Bronchial epithelial cell (primary cell): Measurements from ENCODE around the gene SYCP3. TPM values are rescaled to one million over a fixed set of nuclear protein-coding genes. Genes with fewer than 3 reads are reported as not detected.

Source experiments
- DNase-seq: peaks from one replicate; pipeline ENCODE4 v3.0.0-alpha.2; 2010; ENCODE audit warnings: low read depth
- FAIRE-seq: peaks from 2 replicates; lab custom pipeline; 2011; peaks lifted over from hg19 to GRCh38; lab: Jason Lieb, UNC
- H3K27me3 ChIP-seq: 2 replicates; pipeline ENCODE4 v1.5.1; 2011; ENCODE audit warnings: low read length; ENCODE audit not compliant: control insufficient read depth, insufficient read depth
- H3K36me3 ChIP-seq: 2 replicates; pipeline ENCODE4 v1.5.1; 2011; ENCODE audit warnings: low read length; ENCODE audit not compliant: control insufficient read depth, insufficient read depth
- H3K4me3 ChIP-seq: 2 replicates; pipeline ENCODE4 v1.5.1; 2011; ENCODE audit warnings: mild to moderate bottlenecking, low read depth, low read length, control low read depth
- total RNA-seq: library from RNA; depleted of rRNA; stranded (reverse); fragments of >200 nt; gene quantifications from 2 replicates; pipeline ENCODE4 v1.2.1, GENCODE V29; 2014
- TF ChIP-seq, protein P1 (sequence below): IDR thresholded peaks from 2 replicates; pipeline ENCODE4 v1.5.1; 2011; ENCODE audit warnings: mild to moderate bottlenecking, moderate library complexity, low read length, control low read depth, inconsistent platforms; ENCODE audit not compliant: insufficient read depth, severe bottlenecking

Gene SYCP3
- total RNA-seq, 1 donor from 2014 or later, result under 0.01 TPM

DNA sequence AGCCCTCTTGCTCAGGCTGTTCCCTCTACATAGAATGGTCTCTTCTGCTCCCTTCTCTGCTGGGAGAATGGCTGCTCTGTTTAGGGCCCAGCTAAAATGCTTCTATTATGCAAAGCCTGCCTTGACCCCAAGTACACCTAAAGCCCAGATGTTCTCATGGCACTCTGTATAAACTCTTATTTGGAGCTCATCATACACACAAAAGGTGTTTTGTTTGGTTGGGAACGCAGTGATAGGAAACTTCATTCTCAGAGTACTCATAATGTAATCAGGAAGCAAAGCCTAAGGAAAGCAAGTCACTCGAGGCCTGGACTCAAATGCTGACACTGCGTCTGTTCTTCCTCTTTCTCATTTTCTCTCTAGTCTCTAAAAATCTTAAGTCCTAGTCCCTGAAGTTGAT lies 38.2 kb upstream of the SYCP3 start:
- Histone ChIP-seq H3K36me3 (no peaks in the 10 kb centered on the region), H3K4me3 (no peak overlapping the region), H3K27me3 (no peaks in the 10 kb centered on the region)
- DNase-seq (no peak), FAIRE-seq (no peak)
- TF ChIP-seq, protein P1, sequence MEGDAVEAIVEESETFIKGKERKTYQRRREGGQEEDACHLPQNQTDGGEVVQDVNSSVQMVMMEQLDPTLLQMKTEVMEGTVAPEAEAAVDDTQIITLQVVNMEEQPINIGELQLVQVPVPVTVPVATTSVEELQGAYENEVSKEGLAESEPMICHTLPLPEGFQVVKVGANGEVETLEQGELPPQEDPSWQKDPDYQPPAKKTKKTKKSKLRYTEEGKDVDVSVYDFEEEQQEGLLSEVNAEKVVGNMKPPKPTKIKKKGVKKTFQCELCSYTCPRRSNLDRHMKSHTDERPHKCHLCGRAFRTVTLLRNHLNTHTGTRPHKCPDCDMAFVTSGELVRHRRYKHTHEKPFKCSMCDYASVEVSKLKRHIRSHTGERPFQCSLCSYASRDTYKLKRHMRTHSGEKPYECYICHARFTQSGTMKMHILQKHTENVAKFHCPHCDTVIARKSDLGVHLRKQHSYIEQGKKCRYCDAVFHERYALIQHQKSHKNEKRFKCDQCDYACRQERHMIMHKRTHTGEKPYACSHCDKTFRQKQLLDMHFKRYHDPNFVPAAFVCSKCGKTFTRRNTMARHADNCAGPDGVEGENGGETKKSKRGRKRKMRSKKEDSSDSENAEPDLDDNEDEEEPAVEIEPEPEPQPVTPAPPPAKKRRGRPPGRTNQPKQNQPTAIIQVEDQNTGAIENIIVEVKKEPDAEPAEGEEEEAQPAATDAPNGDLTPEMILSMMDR, result no peak

- TF ChIP-seq, protein P1, result no peak
- H3K36me3 ChIP-seq, result no peaks in the 10 kb centered on the region
- H3K27me3 ChIP-seq, result no peaks in the 10 kb centered on the region
- DNase-seq, result no peak
- no peak for FAIRE-seq
- no peak overlapping the region for H3K4me3 ChIP-seq
Measured at GRCh38 chr12:101775816-101776215, 36.6 kb upstream of the SYCP3 start.

DNA sequence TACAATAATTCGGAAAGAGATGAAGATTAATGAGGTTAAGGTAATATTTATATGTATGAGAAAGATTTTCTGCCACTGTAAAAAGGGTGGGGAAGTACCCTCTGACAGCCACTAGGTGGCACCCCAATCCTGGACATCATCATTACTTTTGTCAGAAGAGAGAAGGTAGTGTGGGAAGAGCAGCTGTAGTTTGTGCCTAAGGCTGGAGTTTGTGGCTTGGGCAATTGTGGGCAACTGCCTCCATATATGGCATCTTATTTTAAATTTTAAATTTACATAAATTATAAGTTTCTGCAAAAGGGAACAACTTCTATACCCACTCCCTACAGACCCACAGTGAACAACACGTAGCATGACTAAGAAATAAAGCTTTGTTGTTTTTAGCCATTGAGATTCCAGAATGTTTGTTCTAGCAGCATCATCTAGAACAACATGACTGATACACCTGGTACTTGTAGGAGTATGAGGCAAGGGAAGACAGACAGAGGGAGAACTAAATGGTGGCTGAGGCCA lies 34.4 kb upstream of the SYCP3 start:
- Histone ChIP-seq H3K4me3 (no peak overlapping the region), H3K27me3 (no peaks in the 10 kb centered on the region), H3K36me3 (peaks cover 2% of the 10 kb centered on the region)
- TF ChIP-seq, protein P1, result peak; percentile 74
- DNase-seq (peak; percentile 58), FAIRE-seq (no peak)

DNA sequence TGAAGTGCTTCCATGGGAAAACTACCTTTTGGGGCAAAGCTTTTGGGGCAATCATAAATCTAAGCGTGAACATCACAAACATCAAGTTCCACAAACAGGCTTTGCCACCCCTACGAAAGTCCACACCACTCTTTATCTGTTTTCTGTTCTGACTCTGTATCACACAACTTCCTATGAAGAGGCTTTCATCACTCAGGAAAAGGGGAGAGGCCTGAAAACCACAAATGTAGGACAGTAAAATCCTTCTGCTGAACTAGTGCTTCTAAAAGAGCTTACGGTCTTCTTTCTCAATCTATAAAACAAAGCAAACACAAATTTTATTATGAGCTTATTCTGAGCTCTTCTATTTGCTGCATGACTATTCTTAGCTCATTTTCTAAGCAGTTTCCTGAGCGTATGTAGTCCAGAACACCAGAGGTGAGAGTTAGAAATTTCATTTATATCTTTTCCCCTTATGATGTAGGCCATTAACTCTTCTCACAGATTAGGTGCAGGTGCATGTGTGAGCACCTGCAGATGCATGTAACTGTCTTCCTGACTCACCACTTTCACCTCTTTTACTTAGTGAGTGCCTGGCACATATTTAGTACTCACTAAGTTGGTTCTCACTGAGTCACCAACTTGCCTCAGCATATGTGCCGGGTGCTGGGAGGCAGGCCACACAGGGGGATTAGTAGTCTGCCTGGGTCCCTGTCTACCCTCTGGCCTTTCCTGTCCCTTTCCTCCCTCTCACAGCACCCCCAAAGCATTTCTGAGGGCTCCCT lies 32.9 kb upstream of the SYCP3 start:
- TF ChIP-seq, protein P1, result no peak
- FAIRE-seq (no peak), DNase-seq (peak; percentile 71)
- Histone ChIP-seq H3K4me3 (no peak overlapping the region), H3K27me3 (no peaks in the 10 kb centered on the region), H3K36me3 (peaks cover 2% of the 10 kb centered on the region)

DNA sequence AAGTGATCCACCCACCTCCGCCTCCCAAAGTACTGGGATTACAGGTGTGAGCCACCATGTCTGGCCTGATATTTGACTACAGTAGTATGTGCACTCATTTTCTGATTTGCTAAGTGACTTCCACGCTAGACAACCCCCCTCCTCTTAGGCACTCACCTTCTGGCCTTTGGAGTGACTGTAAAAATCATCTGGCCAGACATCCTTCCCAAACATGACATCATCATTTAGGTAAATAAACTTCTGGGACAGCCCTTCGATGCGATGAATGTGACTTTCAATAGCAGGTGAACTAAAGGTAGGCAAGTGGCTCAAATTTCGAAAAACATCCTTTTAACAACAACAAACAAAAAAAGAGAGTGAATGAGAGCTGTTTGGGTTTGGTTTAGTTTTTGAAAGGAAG lies 30.6 kb upstream of the SYCP3 start:
- H3K4me3 ChIP-seq, result no peak overlapping the region
- TF ChIP-seq, protein P1, result no peak
- H3K27me3 ChIP-seq, result no peaks in the 10 kb centered on the region
- no peak for FAIRE-seq
- no peak for DNase-seq
- H3K36me3 ChIP-seq, result peaks cover 2% of the 10 kb centered on the region

GRCh38 chr12:101768781-101769180 lies 29.5 kb upstream of the SYCP3 start:
- Histone ChIP-seq H3K36me3 (peaks cover 2% of the 10 kb centered on the region), H3K4me3 (no peak overlapping the region), H3K27me3 (no peaks in the 10 kb centered on the region)
- TF ChIP-seq, protein P1, result no peak
- DNase-seq, result no peak
- FAIRE-seq, result no peak
